B cell (primary cell): ENCODE measurements around the gene PAQR5. TPM values are rescaled to one million over a fixed set of nuclear protein-coding genes. Genes with fewer than 3 reads are reported as not detected.

Source experiments
- ATAC-seq: fragments of 200-7000 bp; cut with Tn5 transposase; one replicate; pipeline ENCODE4 v1.10.0; 2021; ENCODE audit warnings: low read depth, mild to moderate bottlenecking, moderate number of reproducible peaks, moderate library complexity
- CTCF ChIA-PET: fragments of 350-600 bp; sonication (Branson Sonifier 250); formaldehyde crosslinking; loops from one replicate; lab custom pipeline; 2021; ENCODE audit warnings: antibody characterized with exemption, inconsistent platforms; lab: Charles Lee
- POLR2A ChIA-PET: fragments of 350-600 bp; sonication (Branson Sonifier 250); formaldehyde crosslinking; loops from one replicate; lab custom pipeline; 2021; ENCODE audit warnings: antibody characterized with exemption; lab: Charles Lee
- DNase-seq: peaks from one replicate; pipeline ENCODE4 v3.0.0; 2013
- H2AFZ ChIP-seq: 2 replicates; pipeline ENCODE4 v1.6.1; 2012; ENCODE audit warnings: mild to moderate bottlenecking, low read depth, low read length; ENCODE audit not compliant: insufficient read depth, poor library complexity, severe bottlenecking
- H3K27ac ChIP-seq, 2 donors: 1 replicate in 1 of 2; 2 replicates in 1 of 2; pipeline ENCODE4 v1.5.1; 2012 to 2013; ENCODE audit warnings: low read length in 2 of 2, mild to moderate bottlenecking in 2 of 2, moderate library complexity in 1 of 2
- H3K27me3 ChIP-seq, 4 experiments: fragments of 200-600 bp in 1 of 4; sonication (generic) in 1 of 4; replicated peaks in 1 of 4; 1 replicate in 2 of 4; 2 replicates in 2 of 4; pipeline versions ENCODE4 v1.6.1 to v1.7.0; 2013 to 2016; ENCODE audit warnings: low read length in 3 of 4, mild to moderate bottlenecking in 2 of 4, mixed read lengths in 1 of 4, moderate library complexity in 1 of 4; ENCODE audit not compliant: insufficient read depth in 4 of 4, control insufficient read depth in 3 of 4; ENCODE audit errors: control extremely low read depth in 1 of 4
- H3K36me3 ChIP-seq, 2 experiments: replicated peaks in 1 of 2; 1 replicate in 1 of 2; 2 replicates in 1 of 2; pipeline versions ENCODE4 v1.6.1 to v1.7.1; 2013; ENCODE audit warnings: low read length in 1 of 2; ENCODE audit not compliant: insufficient read depth in 2 of 2, control insufficient read depth in 1 of 2; ENCODE audit errors: control extremely low read depth in 1 of 2, extremely low read depth in 1 of 2
- H3K4me1 ChIP-seq, 2 donors: fragments of 200-600 bp in 1 of 2; sonication (generic) in 1 of 2; 1 replicate in 1 of 2; 2 replicates in 1 of 2; pipeline versions ENCODE4 v1.5.1 to v1.6.1; 2013 to 2017; ENCODE audit warnings: low read length in 2 of 2; ENCODE audit not compliant: control insufficient read depth in 2 of 2, insufficient read depth in 2 of 2
- H3K4me2 ChIP-seq: replicated peaks from 2 replicates; pipeline ENCODE3; 2012; ENCODE audit warnings: mild to moderate bottlenecking, low read depth, low read length; ENCODE audit not compliant: poor library complexity, severe bottlenecking
- H3K4me3 ChIP-seq, 5 experiments: fragments of 200-600 bp in 1 of 5; sonication (generic) in 1 of 5; 1 replicate in 3 of 5; 2 replicates in 2 of 5; pipeline versions ENCODE4 v1.5.1 to v1.7.0; 2011 to 2016; ENCODE audit warnings: low read length in 4 of 5, mild to moderate bottlenecking in 4 of 5, low read depth in 2 of 5, control low read depth in 1 of 5, moderate library complexity in 1 of 5; ENCODE audit not compliant: insufficient read depth in 1 of 5; ENCODE audit errors: control extremely low read depth in 1 of 5, extremely low read depth in 1 of 5
- H3K79me2 ChIP-seq: fragments of 200-600 bp; sonication (generic); one replicate; pipeline ENCODE4 v1.6.0; 2016; ENCODE audit warnings: low read length; ENCODE audit not compliant: control insufficient read depth, insufficient read depth
- H3K9ac ChIP-seq: fragments of 200-600 bp; sonication (generic); 2 replicates; pipeline ENCODE4 v1.6.1; 2017; ENCODE audit warnings: mild to moderate bottlenecking, low read length, moderate library complexity
- H3K9me3 ChIP-seq, 3 donors: one replicate each; pipeline versions ENCODE4 v1.6.1 to v1.7.1; 2013; ENCODE audit warnings: low read length in 2 of 3; ENCODE audit not compliant: control insufficient read depth in 2 of 3, insufficient read depth in 1 of 3; ENCODE audit errors: control extremely low read depth in 1 of 3
- H4K20me1 ChIP-seq: 2 replicates; pipeline ENCODE4 v1.6.0; 2012; ENCODE audit warnings: mild to moderate bottlenecking, low read length; ENCODE audit not compliant: insufficient read depth, control insufficient read depth, poor library complexity, severe bottlenecking
- H3K27ac Mint-ChIP-seq: one replicate; pipeline ENCODE4 v1.8.0; 2021; ENCODE audit warnings: mixed read lengths
- H3K27me3 Mint-ChIP-seq: one replicate; pipeline ENCODE4 v1.8.0; 2021; ENCODE audit warnings: mixed read lengths
- H3K4me1 Mint-ChIP-seq: one replicate; pipeline ENCODE4 v1.8.0; 2021; ENCODE audit warnings: mixed read lengths
- H3K4me3 Mint-ChIP-seq: one replicate; pipeline ENCODE4 v1.8.0; 2021; ENCODE audit warnings: mixed read lengths
- H3K9me3 Mint-ChIP-seq: one replicate; pipeline ENCODE4 v1.8.0; 2022; ENCODE audit warnings: mixed read lengths; ENCODE audit not compliant: insufficient read depth
- EZH2 ChIP-seq: IDR thresholded peaks from 2 replicates; pipeline ENCODE4 v1.6.1; 2012; ENCODE audit warnings: borderline replicate concordance, low read depth, mild to moderate bottlenecking, moderate library complexity, low read length; ENCODE audit not compliant: insufficient read depth, poor library complexity, severe bottlenecking
- WGBS: methylation state at CpG from one replicate; pipeline ENCODE4 v1.1.5; 2013; ENCODE audit warnings: missing lambda C conversion rate; ENCODE audit not compliant: insufficient coverage; 5-methylcytosine and 5-hydroxymethylcytosine counted together
- intact Hi-C: fragments of 100-400 bp; cut with micrococcal nuclease; formaldehyde crosslinking; loops from one replicate; pipeline ENCODE4 v1.10.0; 2022
- polyA plus RNA-seq: library from polyadenylated mRNA; depleted of rRNA; stranded (reverse); fragments of >200 nt; gene quantifications from 2 replicates; pipeline ENCODE4 v1.2.3, GENCODE V29; 2012
- total RNA-seq, 2 donors: library from RNA; stranded (reverse); fragments of 120-200 nt in 1 of 2; gene quantifications; 1 replicate in 1 of 2; 2 replicates in 1 of 2; pipeline versions ENCODE4 v1.2.3 to v1.2.4, GENCODE V29; 2013 to 2022
- TF ChIP-seq, protein P1 (sequence below): fragments of 200-600 bp; IDR thresholded peaks from one replicate; pipeline ENCODE4 v1.8.0; 2022; ENCODE audit warnings: antibody characterized with exemption, mild to moderate bottlenecking

Gene PAQR5
- total and polyA plus RNA-seq, 2 donors (not counting 1 experiment from before 2014, with no cell fraction given): not detected

DNA sequence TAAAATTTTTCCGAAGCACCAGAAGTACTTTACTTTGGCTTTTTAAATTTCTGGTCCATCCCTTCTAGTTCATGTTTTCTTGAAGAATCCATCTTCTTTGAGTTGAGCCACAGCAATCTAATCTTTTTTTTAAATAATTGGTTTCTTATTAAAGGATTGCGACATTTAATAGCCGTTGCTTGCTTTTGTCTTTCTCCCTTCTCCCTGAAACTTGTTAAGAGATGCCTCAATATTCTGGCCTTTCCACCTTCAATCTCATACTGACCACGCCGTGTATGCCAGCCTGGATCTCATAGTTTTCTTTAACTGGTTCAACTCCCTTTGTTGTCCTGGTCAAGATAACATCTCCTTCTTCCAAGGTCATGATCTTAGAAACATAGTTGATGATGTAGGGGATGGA is 135.5 kb downstream of the PAQR5 start:
- Histone ChIP-seq H3K79me2 (no peaks in the 10 kb centered on the region), H3K4me2 (no peak overlapping the region), H3K27me3 (no peaks in the 10 kb centered on the region), H3K9ac (no peak overlapping the region), H2AFZ (no peak overlapping the region), H3K4me3 (no peak overlapping the region), H3K27ac (no peak overlapping the region), H3K9me3 (no peaks in the 10 kb centered on the region), H3K4me1 (no peaks in the 10 kb centered on the region), H4K20me1 (no peaks in the 10 kb centered on the region), H3K36me3 (peaks cover 0 to 1% of the 10 kb centered on the region in 2 experiments)
- H3K27ac Mint-ChIP-seq: no peak overlapping the region
- H3K4me3 Mint-ChIP-seq: no peak overlapping the region
- DNase-seq: no peak
- intact Hi-C loops: no loop called here
- no peak for TF ChIP-seq EZH2
- TF ChIP-seq, protein P1, sequence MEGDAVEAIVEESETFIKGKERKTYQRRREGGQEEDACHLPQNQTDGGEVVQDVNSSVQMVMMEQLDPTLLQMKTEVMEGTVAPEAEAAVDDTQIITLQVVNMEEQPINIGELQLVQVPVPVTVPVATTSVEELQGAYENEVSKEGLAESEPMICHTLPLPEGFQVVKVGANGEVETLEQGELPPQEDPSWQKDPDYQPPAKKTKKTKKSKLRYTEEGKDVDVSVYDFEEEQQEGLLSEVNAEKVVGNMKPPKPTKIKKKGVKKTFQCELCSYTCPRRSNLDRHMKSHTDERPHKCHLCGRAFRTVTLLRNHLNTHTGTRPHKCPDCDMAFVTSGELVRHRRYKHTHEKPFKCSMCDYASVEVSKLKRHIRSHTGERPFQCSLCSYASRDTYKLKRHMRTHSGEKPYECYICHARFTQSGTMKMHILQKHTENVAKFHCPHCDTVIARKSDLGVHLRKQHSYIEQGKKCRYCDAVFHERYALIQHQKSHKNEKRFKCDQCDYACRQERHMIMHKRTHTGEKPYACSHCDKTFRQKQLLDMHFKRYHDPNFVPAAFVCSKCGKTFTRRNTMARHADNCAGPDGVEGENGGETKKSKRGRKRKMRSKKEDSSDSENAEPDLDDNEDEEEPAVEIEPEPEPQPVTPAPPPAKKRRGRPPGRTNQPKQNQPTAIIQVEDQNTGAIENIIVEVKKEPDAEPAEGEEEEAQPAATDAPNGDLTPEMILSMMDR: no peak
- ChIA-PET POLR2A (no interaction called here), CTCF (no interaction called here)
- no CpG with 5 or more reads among the region's 5 CpGs for WGBS
- no peak for ATAC-seq
- no peaks in the 10 kb centered on the region for H3K4me1 Mint-ChIP-seq
- no peaks in the 10 kb centered on the region for H3K9me3 Mint-ChIP-seq
- no peaks in the 10 kb centered on the region for H3K27me3 Mint-ChIP-seq

DNA sequence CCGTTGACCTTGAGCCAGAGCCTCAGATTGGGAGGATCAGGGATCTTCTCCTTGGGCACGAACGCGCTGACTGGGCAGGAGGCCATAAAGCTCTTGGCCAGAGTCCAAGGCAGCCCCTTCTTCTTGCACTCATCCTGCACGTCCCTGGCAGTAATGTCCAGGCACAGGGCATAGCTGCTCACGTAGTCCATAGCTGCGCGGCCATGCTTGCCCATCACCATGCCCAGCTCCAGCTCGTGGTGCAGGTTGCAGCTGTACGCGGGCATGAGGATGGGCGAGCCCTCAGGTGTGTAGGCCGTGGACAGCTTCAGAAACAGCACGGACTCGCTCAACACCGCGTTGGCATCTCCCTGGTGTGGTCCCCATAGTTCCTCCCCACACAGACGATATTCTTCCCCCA is 136.0 kb downstream of the PAQR5 start:
- H3K4me2 ChIP-seq: no peak overlapping the region
- H3K9me3 Mint-ChIP-seq: no peaks in the 10 kb centered on the region
- H3K4me3 ChIP-seq: no peak overlapping the region
- no peak for TF ChIP-seq EZH2
- TF ChIP-seq, protein P1: no peak
- no peaks in the 10 kb centered on the region for H3K4me1 ChIP-seq
- H3K9me3 ChIP-seq: no peaks in the 10 kb centered on the region
- intact Hi-C loops: no loop called here
- ChIA-PET CTCF (no interaction called here), POLR2A (no interaction called here)
- H3K36me3 ChIP-seq: peaks cover 0 to 1% of the 10 kb centered on the region in 2 experiments
- DNase-seq (no peak), ATAC-seq (no peak)
- no peak overlapping the region for H3K9ac ChIP-seq
- no peak overlapping the region for H3K27ac Mint-ChIP-seq
- no peaks in the 10 kb centered on the region for H3K4me1 Mint-ChIP-seq
- no peaks in the 10 kb centered on the region for H3K79me2 ChIP-seq
- H3K27ac ChIP-seq: no peak overlapping the region
- WGBS: 98% methylated on average over 15 of the region's 18 CpGs
- H2AFZ ChIP-seq: no peak overlapping the region
- H3K27me3 Mint-ChIP-seq: no peaks in the 10 kb centered on the region
- no peaks in the 10 kb centered on the region for H4K20me1 ChIP-seq
- H3K27me3 ChIP-seq: no peaks in the 10 kb centered on the region
- no peak overlapping the region for H3K4me3 Mint-ChIP-seq
